Activated T-cell treated with anti-CD3 and anti-CD28 coated beads, Interleukin-2, amount 50 U/mL, for 4 hours (primary cell): ENCODE data around the gene CNTNAP2. TPM values are rescaled to one million over a fixed set of nuclear protein-coding genes. Genes with fewer than 3 reads are reported as not detected.

Experiments used
- ATAC-seq, 2 donors: fragments of 200-7000 bp; cut with Tn5 transposase; one replicate each; pipeline ENCODE4 v1.10.0; 2021
- DNase-seq: peaks from one replicate; pipeline ENCODE4 v3.0.0-alpha.2; 2020
- H3K27me3 Mint-ChIP-seq: one replicate; pipeline ENCODE4 v1.8.0; 2021; ENCODE audit warnings: low read depth, mixed read lengths
- H3K36me3 Mint-ChIP-seq: one replicate; pipeline ENCODE4 v1.8.0; 2022; ENCODE audit warnings: mixed read lengths; ENCODE audit not compliant: insufficient read depth
- H3K4me1 Mint-ChIP-seq: one replicate; pipeline ENCODE4 v1.8.0; 2021; ENCODE audit warnings: low read depth, mixed read lengths
- H3K4me3 Mint-ChIP-seq: one replicate; pipeline ENCODE4 v1.8.0; 2021; ENCODE audit warnings: mild to moderate bottlenecking, moderate library complexity, mixed read lengths
- H3K9me3 Mint-ChIP-seq: one replicate; pipeline ENCODE4 v1.8.0; 2021; ENCODE audit warnings: mixed read lengths
- total RNA-seq, 3 donors: library from RNA; stranded (reverse); gene quantifications; one replicate each; pipeline ENCODE4 v1.2.1, GENCODE V29; 2021

Gene CNTNAP2
- total RNA-seq, 3 donors from 2014 or later, result not detected

DNA sequence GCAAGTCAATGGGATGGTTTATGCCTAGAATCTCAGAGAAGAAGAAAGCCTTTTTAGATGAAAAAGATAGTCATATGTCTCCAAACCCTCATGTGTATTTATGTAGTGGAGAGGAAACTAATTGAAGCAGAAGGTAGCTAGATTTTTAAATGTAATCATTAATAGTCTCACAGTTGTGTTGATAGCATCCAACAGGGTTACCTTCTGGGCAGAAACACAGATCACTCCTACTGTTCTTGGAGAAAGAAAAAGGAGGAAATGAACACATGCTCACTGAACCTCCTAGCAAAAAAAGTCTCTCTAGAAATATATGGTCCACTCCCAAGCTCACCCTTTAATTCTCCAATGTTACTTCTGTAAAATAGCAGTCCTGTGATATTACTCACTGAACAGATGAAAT lies 1696.7 kb downstream of the CNTNAP2 start:
- Mint-ChIP-seq H3K36me3 (no peaks in the 10 kb centered on the region), H3K4me3 (no peak overlapping the region), H3K4me1 (no peaks in the 10 kb centered on the region), H3K27me3 (no peaks in the 10 kb centered on the region), H3K9me3 (peaks cover 10% of the 10 kb centered on the region)
- DNase-seq, result no peak
- ATAC-seq, result no peak

GRCh38 chr7:147818317-147818716 lies 1701.7 kb downstream of the CNTNAP2 start:
- ATAC-seq (no peak), DNase-seq (no peak)
- Mint-ChIP-seq H3K27me3 (no peaks in the 10 kb centered on the region), H3K4me1 (no peaks in the 10 kb centered on the region), H3K4me3 (no peak overlapping the region), H3K36me3 (no peaks in the 10 kb centered on the region), H3K9me3 (peaks cover 6% of the 10 kb centered on the region)

GRCh38 chr7:147824671-147825070 lies 1708.1 kb downstream of the CNTNAP2 start:
- H3K27me3 Mint-ChIP-seq, result no peaks in the 10 kb centered on the region
- H3K9me3 Mint-ChIP-seq, result no peaks in the 10 kb centered on the region
- H3K4me3 Mint-ChIP-seq, result no peak overlapping the region
- ATAC-seq (no peak), DNase-seq (no peak)
- H3K36me3 Mint-ChIP-seq, result no peaks in the 10 kb centered on the region
- H3K4me1 Mint-ChIP-seq, result no peaks in the 10 kb centered on the region

DNA sequence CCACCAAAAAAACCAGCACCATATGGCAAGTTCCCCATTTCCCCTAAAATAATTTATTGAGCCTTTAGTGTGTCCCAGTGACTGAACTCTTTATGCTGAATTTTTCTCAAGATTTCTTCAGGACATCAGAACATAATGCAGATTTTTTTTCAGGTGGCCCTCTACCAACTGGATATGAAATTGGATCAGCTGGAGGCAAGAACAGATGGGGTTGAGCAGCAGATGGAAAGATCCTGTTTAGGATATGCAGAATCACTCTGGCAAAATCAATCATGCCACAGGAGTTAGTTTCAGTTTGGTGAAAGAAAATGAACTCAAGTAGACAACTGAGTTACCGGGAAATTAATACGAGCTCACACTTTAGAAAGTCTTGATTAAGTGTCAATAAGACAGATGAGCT lies 1712.4 kb downstream of the CNTNAP2 start:
- DNase-seq (no peak), ATAC-seq (no peak)
- no peaks in the 10 kb centered on the region for H3K27me3 Mint-ChIP-seq
- H3K36me3 Mint-ChIP-seq, result no peaks in the 10 kb centered on the region
- H3K4me1 Mint-ChIP-seq, result no peaks in the 10 kb centered on the region
- no peak overlapping the region for H3K4me3 Mint-ChIP-seq
- peaks cover 5% of the 10 kb centered on the region for H3K9me3 Mint-ChIP-seq

DNA sequence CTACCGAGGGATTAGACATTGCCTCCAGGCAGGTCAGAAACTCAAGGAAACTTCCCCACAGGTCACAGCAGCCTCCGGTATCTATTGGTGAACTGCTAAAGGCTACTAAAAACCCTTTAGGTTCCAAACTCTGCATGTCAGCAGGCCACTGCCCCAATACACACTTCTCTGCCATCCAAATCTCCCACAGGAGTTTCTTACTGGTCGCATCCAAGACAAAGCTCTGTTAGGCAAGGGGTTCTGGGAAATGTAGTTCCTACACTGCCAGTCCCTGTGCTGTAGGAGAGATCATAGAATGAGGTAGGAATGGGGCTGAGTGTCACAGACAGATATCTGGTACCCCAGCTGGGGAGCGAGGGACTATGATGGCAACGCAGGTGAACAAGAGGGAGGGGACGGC lies 1717.0 kb downstream of the CNTNAP2 start:
- Mint-ChIP-seq H3K4me1 (no peaks in the 10 kb centered on the region), H3K9me3 (peaks cover 14% of the 10 kb centered on the region), H3K4me3 (no peak overlapping the region), H3K36me3 (no peaks in the 10 kb centered on the region), H3K27me3 (no peaks in the 10 kb centered on the region)
- DNase-seq (no peak), ATAC-seq (no peak)

DNA sequence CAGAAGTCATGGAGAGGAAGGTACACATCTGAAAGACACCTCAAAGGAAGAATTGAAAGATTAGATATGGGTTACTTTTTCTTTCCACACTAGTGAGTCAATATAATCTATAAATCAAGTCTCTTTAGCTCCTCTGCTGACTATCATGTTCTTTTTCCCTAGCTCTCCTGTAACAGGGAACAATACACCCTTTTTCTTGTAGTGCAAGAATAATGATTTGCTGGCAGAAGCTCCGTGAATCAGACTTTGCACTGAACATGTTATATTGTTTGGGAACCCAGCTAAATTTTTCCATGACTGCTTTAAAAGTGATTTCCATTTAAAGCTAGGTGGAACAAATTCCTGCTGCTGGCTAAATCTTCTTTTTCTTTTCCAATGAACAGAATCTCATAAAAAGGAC lies 1717.4 kb downstream of the CNTNAP2 start:
- Mint-ChIP-seq H3K4me1 (no peaks in the 10 kb centered on the region), H3K27me3 (no peaks in the 10 kb centered on the region), H3K9me3 (peaks cover 15% of the 10 kb centered on the region), H3K4me3 (no peak overlapping the region), H3K36me3 (no peaks in the 10 kb centered on the region)
- no peak for ATAC-seq
- no peak for DNase-seq

GRCh38 chr7:147852833-147853232 lies 1736.2 kb downstream of the CNTNAP2 start:
- Mint-ChIP-seq H3K9me3 (peaks cover 12% of the 10 kb centered on the region), H3K36me3 (no peaks in the 10 kb centered on the region), H3K4me1 (no peaks in the 10 kb centered on the region), H3K4me3 (no peak overlapping the region), H3K27me3 (no peaks in the 10 kb centered on the region)
- no peak for ATAC-seq
- DNase-seq, result no peak

DNA sequence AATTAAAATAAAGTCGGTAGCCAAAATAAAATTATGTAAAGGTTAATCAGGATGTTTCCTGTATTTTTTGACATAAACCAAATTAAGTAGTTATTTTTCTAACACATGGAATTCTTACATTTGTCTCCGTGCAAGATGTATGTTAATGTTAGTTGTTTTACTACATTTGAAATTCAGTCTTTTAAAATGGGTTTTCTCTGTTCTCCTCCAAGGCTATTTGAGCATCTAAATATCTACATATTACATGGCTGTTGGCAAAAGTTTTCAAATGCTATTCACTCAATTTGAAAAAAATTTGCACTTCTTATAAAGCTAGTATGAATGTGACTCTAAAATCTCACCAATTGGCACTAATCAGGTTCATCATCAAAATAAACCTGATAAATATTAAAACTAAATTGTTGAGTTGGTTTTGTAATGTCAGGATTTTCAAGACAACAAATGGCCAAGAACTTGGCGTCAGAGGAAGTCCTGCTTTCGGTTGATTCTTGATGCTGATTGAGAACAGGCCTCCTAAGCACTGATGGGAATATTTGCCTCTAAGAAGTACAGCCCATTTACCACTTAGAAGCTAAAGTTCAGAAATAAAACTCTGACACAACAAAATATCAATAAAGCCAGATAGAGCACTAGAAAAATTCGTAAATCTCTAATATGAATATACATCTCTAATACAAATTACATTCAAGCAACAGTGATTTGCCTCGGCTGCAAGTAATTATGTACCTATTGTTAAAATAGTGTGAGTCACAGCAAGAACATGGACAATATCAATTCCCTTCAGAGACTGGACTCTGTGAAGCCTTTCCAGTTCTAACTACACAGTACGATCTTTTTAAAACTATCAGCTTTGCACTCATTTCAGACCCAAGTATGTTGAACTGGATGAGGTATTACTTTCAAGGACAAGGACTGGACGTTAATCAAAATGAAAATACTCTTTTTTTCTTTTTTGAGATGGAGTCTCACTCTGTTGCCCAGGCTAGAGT lies 1740.8 kb downstream of the CNTNAP2 start:
- Mint-ChIP-seq H3K27me3 (no peaks in the 10 kb centered on the region), H3K4me3 (no peak overlapping the region), H3K9me3 (peaks cover 16% of the 10 kb centered on the region), H3K36me3 (no peaks in the 10 kb centered on the region), H3K4me1 (no peaks in the 10 kb centered on the region)
- ATAC-seq, result no peak
- DNase-seq, result no peak

GRCh38 chr7:147858421-147858820 lies 1741.8 kb downstream of the CNTNAP2 start:
- no peak for ATAC-seq
- no peak for DNase-seq
- no peak overlapping the region for H3K4me3 Mint-ChIP-seq
- no peaks in the 10 kb centered on the region for H3K36me3 Mint-ChIP-seq
- H3K9me3 Mint-ChIP-seq, result peaks cover 12% of the 10 kb centered on the region
- H3K27me3 Mint-ChIP-seq, result no peaks in the 10 kb centered on the region
- H3K4me1 Mint-ChIP-seq, result no peaks in the 10 kb centered on the region

GRCh38 chr7:147859033-147859432 lies 1742.4 kb downstream of the CNTNAP2 start:
- DNase-seq, result no peak
- H3K9me3 Mint-ChIP-seq, result peaks cover 12% of the 10 kb centered on the region
- no peaks in the 10 kb centered on the region for H3K27me3 Mint-ChIP-seq
- no peaks in the 10 kb centered on the region for H3K4me1 Mint-ChIP-seq
- H3K4me3 Mint-ChIP-seq, result no peak overlapping the region
- no peaks in the 10 kb centered on the region for H3K36me3 Mint-ChIP-seq
- ATAC-seq, result no peak

DNA sequence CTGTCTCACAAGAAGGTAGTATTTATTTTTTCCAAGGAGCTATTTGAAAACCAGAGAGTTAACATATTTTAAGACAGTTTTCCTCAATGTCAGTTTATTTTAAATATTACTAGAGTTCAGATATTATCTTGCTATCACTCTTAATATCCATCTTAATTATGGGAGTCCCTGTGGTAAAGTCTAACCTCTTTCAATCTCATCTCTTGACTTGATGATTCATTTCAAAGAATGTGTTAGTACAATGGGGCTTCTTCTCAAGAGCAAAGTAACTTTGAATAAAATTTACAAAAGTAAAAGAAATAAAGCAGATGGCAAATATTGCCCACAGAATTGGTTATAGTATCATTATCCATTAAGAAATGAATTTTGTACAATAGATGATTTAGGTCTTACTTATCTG lies 1742.9 kb downstream of the CNTNAP2 start:
- no peaks in the 10 kb centered on the region for H3K27me3 Mint-ChIP-seq
- H3K9me3 Mint-ChIP-seq, result peaks cover 12% of the 10 kb centered on the region
- H3K36me3 Mint-ChIP-seq, result no peaks in the 10 kb centered on the region
- H3K4me3 Mint-ChIP-seq, result no peak overlapping the region
- no peaks in the 10 kb centered on the region for H3K4me1 Mint-ChIP-seq
- ATAC-seq (no peak), DNase-seq (no peak)

DNA sequence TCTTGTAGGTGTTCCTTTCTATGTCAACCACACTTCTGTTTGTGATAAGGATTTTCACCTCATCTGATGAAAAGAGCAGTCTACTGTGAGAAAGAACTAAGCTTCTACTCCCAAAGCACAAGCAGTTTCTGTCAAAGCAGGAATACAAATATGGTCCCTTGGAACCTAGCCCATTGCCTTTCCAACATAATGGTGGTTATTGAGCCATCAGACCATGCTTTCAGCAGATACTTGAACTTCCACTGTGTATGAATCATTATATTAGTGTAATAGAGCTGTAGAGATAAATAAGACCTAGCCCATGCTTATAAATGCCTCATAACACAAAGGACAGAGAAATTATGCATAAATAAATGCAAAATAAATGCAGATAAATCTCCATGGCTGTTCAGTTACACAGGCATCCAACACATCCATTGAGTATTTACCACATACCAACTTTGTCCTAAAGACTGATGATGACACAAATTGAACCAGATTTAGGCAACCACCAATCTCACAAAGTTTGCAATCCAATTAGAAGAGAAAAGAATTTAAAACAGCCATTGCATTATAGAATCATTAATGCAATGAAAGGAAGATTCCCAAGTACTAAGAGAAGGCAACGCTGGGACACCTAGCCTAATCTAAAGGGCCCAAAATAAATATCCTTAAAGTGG lies 1744.6 kb downstream of the CNTNAP2 start:
- no peak overlapping the region for H3K4me3 Mint-ChIP-seq
- DNase-seq (no peak), ATAC-seq (no peak)
- H3K27me3 Mint-ChIP-seq, result no peaks in the 10 kb centered on the region
- H3K9me3 Mint-ChIP-seq, result peaks cover 11% of the 10 kb centered on the region
- H3K4me1 Mint-ChIP-seq, result no peaks in the 10 kb centered on the region
- H3K36me3 Mint-ChIP-seq, result no peaks in the 10 kb centered on the region

DNA sequence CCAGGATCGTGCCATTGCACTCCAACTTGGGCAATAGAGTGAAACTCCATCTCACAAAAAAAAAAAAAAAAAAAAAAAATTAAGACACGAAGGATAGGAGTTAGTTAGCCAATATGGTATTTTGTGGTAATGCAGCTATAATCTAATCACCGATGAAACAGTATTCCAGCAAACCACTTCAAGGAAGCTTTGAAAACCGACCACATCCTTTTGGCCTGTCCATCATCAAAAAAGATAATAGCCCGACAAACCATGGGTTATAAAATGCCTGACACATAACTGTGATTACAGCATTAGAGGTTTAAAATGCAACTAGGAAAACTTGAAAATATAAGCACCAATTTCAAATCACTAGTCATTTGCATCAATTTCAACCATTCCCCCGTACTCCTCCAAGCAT lies 1745.3 kb downstream of the CNTNAP2 start:
- no peaks in the 10 kb centered on the region for H3K4me1 Mint-ChIP-seq
- no peaks in the 10 kb centered on the region for H3K36me3 Mint-ChIP-seq
- H3K27me3 Mint-ChIP-seq, result no peaks in the 10 kb centered on the region
- DNase-seq (no peak), ATAC-seq (no peak)
- peaks cover 9% of the 10 kb centered on the region for H3K9me3 Mint-ChIP-seq
- no peak overlapping the region for H3K4me3 Mint-ChIP-seq

DNA sequence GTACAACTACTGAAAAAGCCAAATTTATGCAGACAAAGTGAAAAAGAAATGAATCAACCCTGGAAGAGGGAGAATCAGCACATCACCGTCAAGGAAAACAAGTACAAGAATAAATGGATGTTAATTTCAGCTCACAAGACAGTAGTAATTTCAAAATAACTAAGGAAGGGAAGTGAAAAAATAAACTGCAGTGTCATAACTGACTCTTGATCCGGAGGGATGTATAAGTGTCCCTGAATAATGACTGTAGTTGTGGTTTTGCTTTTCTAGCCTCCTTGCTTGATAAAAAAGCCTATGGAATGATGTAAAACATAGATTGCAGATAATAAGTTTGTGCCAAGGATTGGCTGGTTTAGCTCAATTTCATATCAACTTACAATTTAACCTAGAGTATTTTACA lies 1752.9 kb downstream of the CNTNAP2 start:
- Mint-ChIP-seq H3K4me1 (no peaks in the 10 kb centered on the region), H3K9me3 (peaks cover 7% of the 10 kb centered on the region), H3K36me3 (no peaks in the 10 kb centered on the region), H3K27me3 (no peaks in the 10 kb centered on the region), H3K4me3 (no peak overlapping the region)
- DNase-seq (no peak), ATAC-seq (no peak)
